HG02798 (cell line): Measurements from ENCODE around the gene ABHD6.

Experiments used
- ATAC-seq: cut with Tn5 transposase; IDR thresholded peaks from one replicate; pipeline ENCODE4 v1.9.1; 2021; ENCODE audit warnings: mild to moderate bottlenecking; ENCODE audit not compliant: unreplicated experiment, poor library complexity

The ABHD6 gene

GRCh38 chr3:58307639-58308215 lies 70.1 kb downstream of the ABHD6 start:
- no peak for ATAC-seq

DNA sequence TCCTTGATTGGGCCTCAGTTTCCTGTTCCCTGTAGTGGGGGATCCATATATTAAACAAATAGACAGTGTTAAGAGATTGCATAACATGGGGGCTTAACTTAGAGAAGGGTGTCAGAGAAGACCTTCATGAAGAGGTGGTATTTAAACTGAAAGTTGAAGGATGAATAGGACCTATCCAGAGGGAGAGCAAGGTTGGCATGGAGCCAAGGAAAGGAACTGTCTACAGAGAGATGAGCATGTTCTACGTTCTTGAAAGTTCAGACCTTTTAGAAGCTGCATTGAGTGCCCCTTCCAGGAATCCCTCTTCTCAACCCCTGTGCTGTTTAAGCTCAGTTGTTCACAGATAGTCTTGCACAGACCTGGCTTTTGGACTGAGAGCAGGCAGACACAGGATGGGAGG lies 71.1 kb downstream of the ABHD6 start:
- no peak for ATAC-seq

DNA sequence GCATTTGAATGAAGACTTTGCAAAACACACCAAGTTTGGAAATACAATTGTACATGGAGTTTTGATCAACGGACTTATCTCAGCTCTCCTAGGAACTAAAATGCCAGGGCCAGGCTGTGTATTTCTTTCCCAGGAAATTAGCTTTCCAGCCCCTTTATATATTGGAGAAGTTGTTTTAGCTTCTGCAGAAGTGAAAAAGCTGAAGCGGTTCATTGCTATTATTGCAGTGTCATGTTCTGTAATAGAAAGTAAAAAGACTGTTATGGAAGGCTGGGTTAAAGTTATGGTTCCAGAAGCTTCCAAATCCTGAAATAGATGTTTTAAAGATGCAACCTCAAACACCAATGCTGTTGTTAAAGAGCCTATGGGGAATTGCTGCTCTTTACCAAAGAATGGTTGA lies 80.2 kb downstream of the ABHD6 start:
- ATAC-seq = no peak

- no peak for ATAC-seq
Observed at GRCh38 chr3:58321791-58322190, 84.2 kb downstream of the ABHD6 start.

GRCh38 chr3:58322793-58323192 lies 85.2 kb downstream of the ABHD6 start:
- ATAC-seq = no peak

DNA sequence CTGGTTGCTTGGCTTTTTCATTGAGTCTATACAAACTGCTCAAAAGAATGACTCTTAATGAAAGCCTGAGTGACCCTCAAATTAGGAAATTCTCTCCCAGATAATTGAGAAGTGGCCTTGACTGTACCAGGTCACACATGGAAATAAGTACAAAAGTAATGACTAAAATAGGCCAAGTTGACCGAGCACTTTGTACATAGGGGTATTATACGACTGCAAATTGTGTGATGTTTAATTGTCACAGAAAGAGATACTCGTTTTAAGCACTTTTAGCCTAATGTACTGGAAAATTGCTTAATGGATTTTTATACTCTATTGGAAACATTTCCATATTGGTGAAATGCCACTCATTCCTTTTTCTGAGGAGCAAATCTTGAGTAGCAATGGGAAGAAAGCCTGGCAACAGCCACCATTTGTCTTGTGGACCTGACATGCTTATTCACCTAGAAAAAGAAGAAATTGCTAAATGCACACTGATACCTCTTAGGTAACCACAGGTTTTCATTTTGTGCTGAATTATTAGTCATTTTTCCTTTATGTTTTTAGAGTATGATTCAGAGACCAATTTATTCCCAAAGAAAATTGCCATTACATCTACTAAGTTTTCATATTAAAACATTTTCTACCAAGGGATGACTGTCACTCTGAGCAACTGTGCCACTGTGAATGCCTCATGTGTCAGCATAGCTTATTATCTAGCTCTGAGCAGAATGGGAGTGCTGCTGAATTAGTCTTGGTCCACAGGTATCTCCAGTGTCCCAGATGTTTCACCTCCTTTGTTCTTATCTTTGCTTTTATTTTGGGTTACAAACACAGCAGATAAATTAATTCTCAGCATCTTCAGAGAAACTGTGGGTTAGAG lies 86.2 kb downstream of the ABHD6 start:
- no peak for ATAC-seq

DNA sequence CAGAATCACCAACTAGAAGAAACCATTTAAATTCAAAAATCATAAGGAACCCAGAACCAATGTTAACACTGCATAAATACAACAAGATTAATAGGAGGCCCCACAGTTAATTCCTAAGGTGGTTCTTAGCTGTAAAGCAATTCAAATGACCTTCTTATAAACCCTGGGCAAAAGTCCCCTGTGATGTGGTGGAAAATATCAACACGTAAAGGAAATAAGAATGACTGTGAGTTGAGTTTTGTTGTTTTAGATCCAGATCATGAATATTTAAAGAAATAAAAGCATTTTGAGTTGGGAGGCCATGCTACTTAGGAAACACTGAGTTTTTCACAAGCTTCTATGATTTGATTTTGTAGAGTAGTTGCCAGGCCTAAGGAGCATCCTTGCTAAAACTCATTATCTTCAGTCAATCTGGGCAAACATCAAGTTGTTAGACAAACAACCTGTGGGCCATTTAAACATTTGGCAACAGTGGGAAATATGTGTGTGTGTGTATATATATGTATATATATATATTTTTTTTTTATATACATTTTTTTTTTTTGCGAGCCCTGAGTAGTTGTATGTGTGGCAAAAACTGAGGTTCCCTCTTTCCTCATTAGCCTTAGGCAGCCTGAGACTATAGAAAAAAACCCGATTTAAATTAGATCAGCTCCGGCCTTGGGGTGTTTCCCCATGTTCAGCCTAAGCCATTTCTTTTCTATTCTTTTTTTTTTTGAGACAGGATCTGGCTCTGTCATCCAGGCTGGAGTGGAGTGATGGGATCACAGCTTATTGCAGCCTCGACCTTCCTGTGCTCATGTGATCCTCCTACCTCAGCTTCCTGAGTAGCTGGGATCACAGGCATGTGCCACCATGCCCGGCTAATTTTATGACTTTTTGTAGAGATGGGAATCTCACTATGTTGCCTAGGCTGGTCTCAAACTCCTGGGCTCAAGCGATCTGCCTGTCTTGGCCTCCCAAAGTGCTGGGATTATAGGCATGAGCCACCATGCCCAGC lies 87.1 kb downstream of the ABHD6 start:
- ATAC-seq = no peak

DNA sequence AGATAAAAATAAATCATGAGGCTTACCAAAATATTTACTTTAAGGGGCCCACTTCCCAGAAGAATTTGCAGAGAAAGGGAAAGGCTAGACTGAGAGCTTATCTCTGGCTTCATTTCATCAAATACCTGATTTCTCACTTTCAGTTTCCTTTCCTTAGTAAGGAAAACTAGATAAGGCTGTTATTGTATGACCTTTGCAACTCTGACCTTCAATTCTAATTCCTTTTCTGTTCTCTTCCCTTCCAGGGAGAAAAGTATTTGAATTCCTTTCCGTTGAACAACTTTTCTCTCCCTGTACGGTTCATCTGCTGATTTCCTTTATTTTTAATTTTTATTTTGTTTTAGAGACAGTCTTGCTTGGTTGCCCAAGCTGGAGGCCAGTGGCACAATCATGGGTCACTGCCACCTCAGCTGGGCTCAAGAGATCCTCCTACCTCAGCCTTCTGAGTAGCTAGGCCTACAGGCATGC lies 88.0 kb downstream of the ABHD6 start:
- ATAC-seq = no peak

GRCh38 chr3:58326267-58326900 lies 88.8 kb downstream of the ABHD6 start:
- ATAC-seq = no peak

GRCh38 chr3:58329150-58329921 lies 91.7 kb downstream of the ABHD6 start:
- ATAC-seq = no peak

DNA sequence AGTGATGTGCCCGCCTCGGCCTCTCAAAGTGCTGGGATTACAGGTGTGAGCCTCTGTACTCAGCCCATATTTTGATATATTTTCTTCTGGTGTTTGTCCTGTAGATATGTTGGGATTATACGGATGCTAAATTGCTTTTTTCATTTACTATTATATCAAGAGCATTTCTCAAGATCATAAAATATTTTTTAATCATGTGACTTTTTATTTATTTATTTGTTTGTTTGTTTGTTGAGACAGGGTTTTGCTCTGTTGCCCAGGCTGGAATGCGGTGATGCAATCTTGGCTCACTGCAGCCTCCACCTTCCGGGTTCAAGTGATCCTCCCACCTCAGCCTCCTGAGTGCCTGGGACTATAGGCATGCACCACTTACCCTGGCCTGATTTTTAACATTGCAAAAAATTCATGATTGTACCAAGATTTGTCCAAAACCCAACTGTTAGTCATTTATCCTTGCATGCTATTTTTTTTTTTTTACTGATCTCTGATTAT lies 92.4 kb downstream of the ABHD6 start:
- ATAC-seq = no peak

DNA sequence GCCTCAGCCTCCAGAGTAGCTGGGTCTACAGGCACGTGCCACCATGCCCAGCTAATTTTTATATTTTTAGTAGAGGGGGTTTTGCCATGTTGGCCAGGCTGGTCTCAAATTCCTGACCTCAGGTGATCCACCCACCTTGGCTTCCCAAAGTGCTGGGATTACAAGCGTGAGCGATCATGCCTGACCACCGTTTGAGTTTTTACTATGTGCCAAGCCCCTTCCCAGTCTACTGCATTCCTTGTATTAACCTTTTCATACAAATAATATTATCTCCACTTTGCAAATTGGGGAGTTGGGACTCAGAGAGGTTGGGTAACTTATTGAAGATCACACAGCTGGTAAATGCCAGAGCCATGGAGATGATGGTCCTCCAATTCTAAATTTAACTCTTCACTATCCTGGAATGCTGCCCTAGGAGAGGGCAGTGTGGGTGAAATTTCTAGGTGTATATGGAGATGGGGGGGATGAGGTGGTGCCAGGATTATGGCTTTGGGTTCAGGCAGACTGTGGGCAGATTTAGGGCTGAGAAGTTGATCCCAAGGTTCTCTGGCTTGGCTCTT lies 94.1 kb downstream of the ABHD6 start:
- no peak for ATAC-seq

DNA sequence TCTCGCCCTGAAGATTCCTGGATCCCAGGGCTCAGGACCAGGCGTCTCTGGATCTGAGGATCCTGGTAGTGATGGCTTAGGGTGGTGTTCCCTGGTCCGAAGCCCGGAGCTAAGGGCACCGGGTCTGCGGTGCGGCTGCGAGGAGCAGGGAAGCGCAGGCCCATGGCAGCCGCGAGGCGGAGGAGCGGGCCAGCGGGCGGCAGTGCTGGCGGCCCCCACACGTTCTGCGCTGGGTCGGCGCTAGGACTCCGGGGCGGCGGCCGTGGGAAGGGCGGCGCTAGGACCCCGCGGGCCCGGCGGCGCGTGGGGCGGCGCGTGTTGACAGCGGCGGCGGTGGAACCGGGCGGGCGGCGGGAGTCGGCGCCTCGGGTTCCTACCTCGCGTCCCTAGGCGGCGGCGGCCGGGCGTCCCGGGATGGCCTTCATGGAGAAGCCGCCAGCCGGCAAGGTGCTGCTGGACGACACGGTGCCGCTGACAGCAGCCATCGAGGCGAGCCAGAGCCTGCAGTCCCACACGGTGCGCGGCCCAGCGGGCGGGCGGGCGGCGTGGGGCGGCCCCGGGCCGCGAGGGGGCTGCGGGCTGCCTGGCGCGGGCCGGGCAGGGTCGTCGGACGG lies 95.1 kb downstream of the ABHD6 start, which contains the start of gene PXK:
Gene PXK (plus strand): TSS at position 318 of the 614 bp plus-strand sequence. CDS start 97 bp downstream, at position 415.
- peak; percentile 95 for ATAC-seq

- ATAC-seq = peak; percentile 28
Observed at GRCh38 chr3:58333206-58334012, 95.8 kb downstream of the ABHD6 start.

GRCh38 chr3:58334013-58334321 lies 96.4 kb downstream of the ABHD6 start:
- ATAC-seq = no peak

DNA sequence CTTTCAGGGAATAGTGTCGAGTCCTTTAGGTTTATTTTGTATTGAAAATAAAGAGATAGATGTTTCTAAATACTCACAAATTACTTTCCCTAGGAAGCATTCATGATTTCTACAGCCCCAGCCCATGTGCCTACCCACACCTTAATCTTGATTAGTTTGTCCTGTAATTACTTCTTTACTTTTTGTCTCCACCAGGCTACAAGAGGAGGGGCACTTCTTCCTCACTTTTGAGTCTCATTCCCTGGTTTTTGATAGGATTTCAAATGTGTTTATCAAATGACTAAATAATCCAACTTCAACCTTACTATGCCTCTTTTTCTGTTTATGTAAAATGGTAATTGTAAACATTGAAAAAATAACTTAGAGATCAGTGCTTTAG lies 96.9 kb downstream of the ABHD6 start:
- ATAC-seq = no peak

DNA sequence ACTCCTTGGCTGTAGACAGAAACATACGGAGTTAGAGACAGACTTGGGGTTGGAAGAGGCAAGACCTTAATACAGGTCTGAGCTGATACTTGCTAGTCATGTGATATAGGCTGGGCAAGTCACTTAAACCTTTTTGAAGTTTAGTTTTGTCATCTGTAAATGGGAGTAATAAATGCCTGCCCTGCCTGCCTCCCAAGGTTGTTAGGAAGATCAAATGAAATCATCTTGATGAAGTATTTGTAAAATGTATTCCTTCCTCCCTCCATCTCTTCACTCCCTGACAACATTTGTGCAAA lies 98.0 kb downstream of the ABHD6 start:
- ATAC-seq = no peak
